ENCODE data around the gene SEH1L. TPM values are rescaled to one million over a fixed set of nuclear protein-coding genes. Genes with fewer than 3 reads are reported as not detected.

SEH1L gene
- total RNA-seq, 1 donor from 2014 or later = 39.4 TPM

GRCh38 chr18:12946549-12947284 lies 1.1 kb upstream of the SEH1L start:
- peak; percentile 16 for TF ChIP-seq CTCF (IDR thresholded peaks at IDR 0.05; ENCODE audit: insufficient read depth, low read length, poor library complexity, severe bottlenecking)
- peak; percentile 41 for DNase-seq (ENCODE audit: low read depth)

GRCh38 chr18:12948050-12948804 lies 416 bp downstream of the SEH1L start:
- H3K27me3 ChIP-seq (ENCODE audit: control insufficient read depth, insufficient read depth, low read length) = no peaks in the 10 kb centered on the region
- H3K36me3 ChIP-seq (ENCODE audit: control insufficient read depth, insufficient read depth, low read length) = no peaks in the 10 kb centered on the region
- peak overlapping the region; percentile 74 for H3K4me3 ChIP-seq (ENCODE audit: low read depth, low read length)
- peak; percentile 43 for DNase-seq (ENCODE audit: low read depth)
- TF ChIP-seq CTCF (IDR thresholded peaks at IDR 0.05; ENCODE audit: insufficient read depth, low read length, poor library complexity, severe bottlenecking) = no peak

More at GRCh38 chr18:12946549-12947284, 1.1 kb upstream of the SEH1L start:
- no peaks in the 10 kb centered on the region for H3K27me3 ChIP-seq (ENCODE audit: control insufficient read depth, insufficient read depth, low read length)
- H3K36me3 ChIP-seq (ENCODE audit: control insufficient read depth, insufficient read depth, low read length) = no peaks in the 10 kb centered on the region
- peak overlapping the region; percentile 72 for H3K4me3 ChIP-seq (ENCODE audit: low read depth, low read length)

- no peak for TF ChIP-seq CTCF (IDR thresholded peaks at IDR 0.05; ENCODE audit: insufficient read depth, low read length, poor library complexity, severe bottlenecking)
- Histone ChIP-seq H3K4me3 (ENCODE audit: low read depth, low read length) (no peak overlapping the region), H3K36me3 (ENCODE audit: control insufficient read depth, insufficient read depth, low read length) (no peaks in the 10 kb centered on the region), H3K27me3 (ENCODE audit: control insufficient read depth, insufficient read depth, low read length) (no peaks in the 10 kb centered on the region)
- DNase-seq (ENCODE audit: low read depth) = no peak
Observed at GRCh38 chr18:12958478-12958877, 10.7 kb downstream of the SEH1L start.

GRCh38 chr18:12960395-12960794 lies 12.6 kb downstream of the SEH1L start:
- Histone ChIP-seq H3K4me3 (ENCODE audit: low read depth, low read length) (no peak overlapping the region), H3K36me3 (ENCODE audit: control insufficient read depth, insufficient read depth, low read length) (no peaks in the 10 kb centered on the region), H3K27me3 (ENCODE audit: control insufficient read depth, insufficient read depth, low read length) (no peaks in the 10 kb centered on the region)
- DNase-seq (ENCODE audit: low read depth) = no peak
- no peak for TF ChIP-seq CTCF (IDR thresholded peaks at IDR 0.05; ENCODE audit: insufficient read depth, low read length, poor library complexity, severe bottlenecking)

- H3K4me3 ChIP-seq (ENCODE audit: low read depth, low read length) = no peak overlapping the region
- no peak for TF ChIP-seq CTCF (IDR thresholded peaks at IDR 0.05; ENCODE audit: insufficient read depth, low read length, poor library complexity, severe bottlenecking)
- H3K27me3 ChIP-seq (ENCODE audit: control insufficient read depth, insufficient read depth, low read length) = no peaks in the 10 kb centered on the region
- no peak for DNase-seq (ENCODE audit: low read depth)
- H3K36me3 ChIP-seq (ENCODE audit: control insufficient read depth, insufficient read depth, low read length) = no peaks in the 10 kb centered on the region
Observed at GRCh38 chr18:12960853-12961397, 13.1 kb downstream of the SEH1L start.

All from kidney epithelial cell (primary cell).